Uterus (tissue), 4 donors: ENCODE data around the gene TOX2. TPM values are rescaled to one million over a fixed set of nuclear protein-coding genes. Genes with fewer than 3 reads are reported as not detected.

ENCODE experiments used
- DNase-seq, 2 donors: peaks; one replicate each; pipeline ENCODE4 v3.0.0-alpha.2; 2019 to 2020
- H3K27ac ChIP-seq, 2 donors: fragments of 200-600 bp; sonication (generic); 1 replicate in 1 of 2; 2 replicates in 1 of 2; pipeline ENCODE4 v1.5.1; 2016 to 2018
- H3K27me3 ChIP-seq, 2 donors: fragments of 200-600 bp; sonication (generic); one replicate each; pipeline ENCODE4 v1.5.1; 2018 to 2019; ENCODE audit warnings: control low read depth in 1 of 2
- H3K36me3 ChIP-seq, 2 donors: fragments of 200-600 bp; sonication (generic); one replicate each; pipeline ENCODE4 v1.5.1; 2019; ENCODE audit warnings: control low read depth in 1 of 2
- H3K4me1 ChIP-seq, 2 donors: fragments of 200-600 bp; sonication (generic); one replicate each; pipeline ENCODE4 v1.5.1; 2018 to 2019; ENCODE audit warnings: control low read depth in 1 of 2
- H3K4me3 ChIP-seq, 2 donors: fragments of 200-600 bp; sonication (generic); 1 replicate in 1 of 2; 2 replicates in 1 of 2; pipeline ENCODE4 v1.5.1; 2018 to 2019; ENCODE audit warnings: mild to moderate bottlenecking in 1 of 2
- H3K9me3 ChIP-seq, 2 donors: fragments of 200-600 bp; sonication (generic); one replicate each; pipeline ENCODE4 v1.5.1; 2019; ENCODE audit warnings: control low read depth in 1 of 2
- CTCF ChIP-seq, 4 experiments: fragments of 200-600 bp in 2 of 4; fragments of 450-650 bp in 2 of 4; sonication (generic) in 2 of 4; IDR thresholded peaks; one replicate each; pipeline ENCODE4 v1.5.1; 2016 to 2019; ENCODE audit warnings: antibody characterized with exemption in 4 of 4, mild to moderate bottlenecking in 2 of 4, moderate library complexity in 1 of 4
- POLR2A ChIP-seq, 2 donors: fragments of 450-650 bp; IDR thresholded peaks; one replicate each; pipeline ENCODE4 v1.6.1; 2016; ENCODE audit warnings: antibody characterized with exemption in 2 of 2, mild to moderate bottlenecking in 1 of 2, moderate library complexity in 1 of 2
- intact Hi-C: fragments of 100-400 bp; cut with DNase I; formaldehyde crosslinking; loops from one replicate; pipeline ENCODE4 v1.15.1; 2023; ENCODE audit warnings: low total_unique reads
- total RNA-seq, 4 donors: library from RNA; depleted of rRNA in 3 of 4; stranded (reverse); fragments of >200 nt in 3 of 4; gene quantifications; one replicate each; pipeline versions ENCODE4 v1.1.0 to v1.2.4, GENCODE V29; 2014 to 2023
- donor health status: DM: yes; HTN: yes; CAD: no.

Gene TOX2
- total RNA-seq, 4 donors from 2014 or later, result 0.26 to 4.8 (median 0.28) TPM; not detected in 1

- intact Hi-C loops, result no loop called here
- H3K4me3 ChIP-seq, result no peak overlapping the region
- H3K27ac ChIP-seq, result no peak overlapping the region
- no peaks in the 10 kb centered on the region for H3K9me3 ChIP-seq
- H3K4me1 ChIP-seq, result no peaks in the 10 kb centered on the region
- no peaks in the 10 kb centered on the region for H3K36me3 ChIP-seq
- H3K27me3 ChIP-seq, result no peaks in the 10 kb centered on the region
- DNase-seq, result no peak
- TF ChIP-seq CTCF (IDR thresholded peaks at IDR 0.05), result no peak
- TF ChIP-seq POLR2A (IDR thresholded peaks at IDR 0.05), result no peak
Observed at GRCh38 chr20:44073011-44073674, 158.5 kb downstream of the TOX2 start.

DNA sequence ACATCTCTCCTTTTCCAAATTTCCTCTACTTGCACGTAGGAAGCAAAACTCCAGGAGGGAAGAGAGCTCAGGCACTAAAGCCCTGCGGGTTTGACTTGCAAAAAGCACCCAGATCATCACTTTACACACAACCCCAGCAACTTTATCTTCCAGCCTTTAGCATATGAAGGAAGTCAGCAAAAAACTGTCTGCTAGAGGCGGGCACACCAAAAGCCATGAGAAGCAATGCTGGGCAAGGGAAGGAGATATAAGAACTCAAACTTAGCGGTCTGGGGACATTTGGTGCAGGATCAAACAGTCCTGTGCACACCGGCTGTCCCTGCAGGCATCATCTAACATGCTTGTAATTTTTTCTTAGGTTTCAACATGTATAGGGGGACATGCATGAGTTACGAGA, 159.0 kb downstream of the TOX2 start:
- intact Hi-C loops, result no loop called here
- no peak for DNase-seq

GRCh38 chr20:44074252-44075151, 159.8 kb downstream of the TOX2 start:
- TF ChIP-seq POLR2A (IDR thresholded peaks at IDR 0.05) (no peak), CTCF (IDR thresholded peaks at IDR 0.05) (no peak)
- no peaks in the 10 kb centered on the region for H3K36me3 ChIP-seq
- no peaks in the 10 kb centered on the region for H3K9me3 ChIP-seq
- H3K4me3 ChIP-seq, result no peak overlapping the region
- DNase-seq, result peak in 1 of 2 donors; percentile 1
- H3K27me3 ChIP-seq, result no peaks in the 10 kb centered on the region
- intact Hi-C loops, result no loop called here
- H3K27ac ChIP-seq, result no peak overlapping the region
- no peaks in the 10 kb centered on the region for H3K4me1 ChIP-seq

More for the DNA sequence above, 159.0 kb downstream of the TOX2 start:
- Histone ChIP-seq H3K4me1 (no peaks in the 10 kb centered on the region), H3K9me3 (no peaks in the 10 kb centered on the region), H3K27me3 (no peaks in the 10 kb centered on the region), H3K4me3 (no peak overlapping the region), H3K36me3 (no peaks in the 10 kb centered on the region), H3K27ac (no peak overlapping the region)
- TF ChIP-seq CTCF (IDR thresholded peaks at IDR 0.05) (no peak), POLR2A (IDR thresholded peaks at IDR 0.05) (no peak)

GRCh38 chr20:44075191-44075949, 160.7 kb downstream of the TOX2 start:
- DNase-seq, result peak in 1 of 2 donors; percentile 8
- H3K4me1 ChIP-seq, result no peaks in the 10 kb centered on the region
- TF ChIP-seq POLR2A (IDR thresholded peaks at IDR 0.05), result no peak
- no peak overlapping the region for H3K27ac ChIP-seq
- H3K27me3 ChIP-seq, result no peaks in the 10 kb centered on the region
- intact Hi-C loops, result no loop called here
- no peak overlapping the region for H3K4me3 ChIP-seq
- no peaks in the 10 kb centered on the region for H3K9me3 ChIP-seq
- no peaks in the 10 kb centered on the region for H3K36me3 ChIP-seq

DNA sequence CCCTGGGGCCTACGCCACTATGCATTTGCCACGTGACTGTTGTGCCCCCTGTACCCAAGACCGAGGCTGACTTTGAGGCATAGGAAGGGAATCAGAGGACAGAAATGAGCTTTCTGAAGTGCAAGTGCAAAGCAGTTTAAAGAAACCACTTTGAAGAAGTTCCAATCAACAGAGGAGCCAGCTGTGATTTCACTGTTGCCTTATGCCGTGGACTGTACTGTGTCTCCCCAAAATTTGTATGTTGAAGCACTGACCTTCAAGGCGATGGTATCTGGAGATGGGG, 161.2 kb downstream of the TOX2 start:
- DNase-seq, result no peak
- Histone ChIP-seq H3K4me1 (no peaks in the 10 kb centered on the region), H3K36me3 (no peaks in the 10 kb centered on the region), H3K27ac (no peak overlapping the region), H3K4me3 (no peak overlapping the region), H3K27me3 (no peaks in the 10 kb centered on the region), H3K9me3 (no peaks in the 10 kb centered on the region)
- intact Hi-C loops, result no loop called here
- TF ChIP-seq CTCF (IDR thresholded peaks at IDR 0.05), result no peak
- TF ChIP-seq POLR2A (IDR thresholded peaks at IDR 0.05), result no peak
